Measurements from ENCODE around the gene CPEB3.
A peak's percentile ranks its signal among the peaks of the same experiment; 100 is the strongest.
"Not testable (repeated sequence)": the region's sequence is repeated elsewhere in the genome, so short reads cannot be mapped to it uniquely, and the experiment has no call there.

The CPEB3 gene

DNA sequence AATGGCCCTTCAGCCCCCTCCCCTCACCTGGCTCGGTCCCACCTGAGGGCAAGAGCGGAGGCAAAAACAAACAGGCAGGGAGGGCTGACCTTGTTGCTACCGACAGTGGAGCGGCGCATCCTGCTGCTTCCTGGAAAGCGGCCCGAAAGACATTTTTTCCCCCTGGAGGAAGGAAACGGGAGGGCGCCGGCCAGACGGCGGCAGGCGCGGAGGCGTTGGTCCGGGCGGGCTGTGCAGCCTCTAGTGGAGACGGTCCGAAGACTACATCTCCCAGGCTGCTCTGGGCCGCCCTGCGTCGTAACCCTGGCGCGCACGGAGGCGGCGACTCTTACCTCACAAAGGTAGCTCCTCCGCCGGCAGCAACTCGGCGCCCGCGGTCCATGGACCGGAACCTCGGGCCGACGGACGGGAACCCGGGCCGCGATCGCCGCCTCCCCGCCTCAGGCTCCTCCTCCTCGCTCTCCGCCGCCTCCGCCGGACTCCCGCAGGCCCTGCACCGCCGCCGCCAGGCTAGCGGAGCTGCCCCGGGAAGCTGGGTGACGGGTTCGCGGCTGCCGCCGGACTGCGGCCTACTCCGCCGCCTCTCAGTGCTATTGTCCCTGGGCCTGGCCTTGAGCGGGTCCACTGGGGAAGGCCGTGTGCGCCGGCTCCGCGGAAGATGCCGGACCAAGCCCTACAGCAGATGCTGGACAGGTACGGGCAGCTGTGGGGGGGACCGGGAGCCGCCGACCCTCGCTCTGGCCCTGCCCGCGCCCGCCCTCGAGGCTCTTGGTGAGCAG is at the start of gene CPEB3, which contains the start of gene MARCHF5:
TSS of gene CPEB3 (minus strand) at position 242 of the 779 bp plus-strand sequence. CDS start 50,728 bp downstream, outside the sequence.
TSS of gene MARCHF5 (plus strand) at position 331 of the 779 bp plus-strand sequence. CDS start at position 659, 328 bp downstream.
- DNase-seq (ENCODE audit: low read depth in 2 of 2): peak; percentile 86 to 90

GRCh38 chr10:92329927-92330326 is 39.0 kb upstream of the CPEB3 start:
- not testable (repeated sequence) for DNase-seq (ENCODE audit: low read depth in 2 of 2)

- no peak for DNase-seq (ENCODE audit: low read depth in 2 of 2)
Measured at GRCh38 chr10:92328993-92329392, 38.1 kb upstream of the CPEB3 start.

DNA sequence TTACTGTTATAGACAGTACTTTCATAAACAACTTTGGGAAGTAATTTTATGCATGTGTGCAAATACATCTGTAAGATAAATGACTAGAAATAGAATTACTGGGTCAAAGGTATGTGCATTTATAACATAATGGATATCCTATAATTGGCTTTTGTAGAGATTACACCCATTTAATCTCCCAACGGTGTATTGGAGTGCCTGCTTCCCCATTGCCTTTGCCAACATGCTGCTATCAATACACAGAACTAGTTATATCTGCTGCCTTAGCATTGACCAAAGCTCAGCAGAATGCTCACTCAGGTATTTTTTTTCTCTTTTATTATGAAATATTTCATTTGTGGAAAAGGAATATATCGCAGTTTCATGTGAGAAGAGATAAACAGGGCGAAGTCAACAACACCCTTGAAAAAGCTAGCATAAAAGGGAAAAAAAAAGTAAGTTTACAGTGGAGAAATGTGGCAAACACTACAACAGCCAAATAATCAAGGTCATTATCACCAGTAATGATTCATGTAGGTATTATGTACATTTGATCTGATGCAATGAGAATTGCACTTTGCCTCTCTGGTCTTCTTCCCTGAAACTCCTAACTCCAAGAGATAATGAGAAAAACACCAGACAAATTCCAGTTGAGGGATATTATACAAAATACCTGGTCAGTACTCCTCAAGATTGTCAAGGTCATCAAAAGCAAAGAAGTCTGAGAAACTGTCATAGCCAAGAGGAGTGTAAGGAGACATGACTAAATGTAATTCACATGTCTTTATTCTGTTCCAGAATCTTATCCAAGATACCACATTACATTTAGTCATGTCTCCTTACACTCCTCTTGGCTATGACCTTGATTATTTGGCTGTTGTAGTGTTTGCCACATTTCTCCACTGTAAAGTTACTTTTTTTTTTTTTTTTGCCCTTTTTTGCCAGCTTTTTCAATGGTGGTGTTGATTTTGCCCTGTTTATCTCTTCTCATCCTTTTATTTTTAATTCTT is 36.9 kb upstream of the CPEB3 start:
- no peak for DNase-seq (ENCODE audit: low read depth in 2 of 2)

- DNase-seq (ENCODE audit: low read depth in 2 of 2): no peak
Measured at GRCh38 chr10:92323079-92323478, 32.2 kb upstream of the CPEB3 start.

GRCh38 chr10:92316610-92317009 is 25.7 kb upstream of the CPEB3 start:
- DNase-seq (ENCODE audit: low read depth in 2 of 2): no peak

DNA sequence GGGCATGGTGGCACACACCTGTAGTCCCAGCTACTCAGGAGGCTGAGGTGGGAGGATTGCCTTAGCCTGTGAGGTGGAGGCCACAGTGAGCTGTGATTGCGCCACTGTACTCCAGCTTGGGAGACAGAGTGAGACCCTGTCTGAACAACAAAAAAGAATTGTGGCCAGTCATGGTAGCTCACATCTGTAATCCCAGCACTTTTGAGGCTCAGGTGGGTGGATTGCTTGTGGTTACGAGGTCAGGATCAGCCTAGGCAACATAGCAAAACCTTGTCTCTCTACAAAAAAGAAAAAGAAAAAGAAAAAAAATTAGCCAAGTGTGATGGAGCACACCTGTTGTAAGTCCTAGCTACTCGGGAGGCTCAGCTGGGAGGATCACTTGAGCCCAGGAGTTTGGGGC is 22.9 kb upstream of the CPEB3 start:
- no peak for DNase-seq (ENCODE audit: low read depth in 2 of 2)

DNA sequence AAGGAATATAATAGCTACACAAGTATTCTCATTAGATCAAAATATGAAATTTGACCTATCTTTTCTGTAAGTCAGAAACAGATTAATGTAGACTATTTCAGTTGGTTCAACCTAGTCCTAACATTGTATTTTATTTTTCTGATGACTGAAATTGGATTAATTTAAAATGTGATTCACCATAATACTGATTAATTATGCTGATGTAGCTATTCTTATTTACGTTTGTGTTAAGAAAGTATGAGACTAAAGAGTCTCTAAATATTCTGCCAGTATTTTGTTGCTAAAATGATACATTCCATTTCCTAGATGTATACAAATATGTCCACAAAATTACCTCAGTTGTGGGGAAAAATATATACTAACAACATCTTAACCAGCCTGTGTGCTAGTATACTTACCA is 18.4 kb upstream of the CPEB3 start:
- DNase-seq (ENCODE audit: low read depth in 2 of 2): no peak

DNA sequence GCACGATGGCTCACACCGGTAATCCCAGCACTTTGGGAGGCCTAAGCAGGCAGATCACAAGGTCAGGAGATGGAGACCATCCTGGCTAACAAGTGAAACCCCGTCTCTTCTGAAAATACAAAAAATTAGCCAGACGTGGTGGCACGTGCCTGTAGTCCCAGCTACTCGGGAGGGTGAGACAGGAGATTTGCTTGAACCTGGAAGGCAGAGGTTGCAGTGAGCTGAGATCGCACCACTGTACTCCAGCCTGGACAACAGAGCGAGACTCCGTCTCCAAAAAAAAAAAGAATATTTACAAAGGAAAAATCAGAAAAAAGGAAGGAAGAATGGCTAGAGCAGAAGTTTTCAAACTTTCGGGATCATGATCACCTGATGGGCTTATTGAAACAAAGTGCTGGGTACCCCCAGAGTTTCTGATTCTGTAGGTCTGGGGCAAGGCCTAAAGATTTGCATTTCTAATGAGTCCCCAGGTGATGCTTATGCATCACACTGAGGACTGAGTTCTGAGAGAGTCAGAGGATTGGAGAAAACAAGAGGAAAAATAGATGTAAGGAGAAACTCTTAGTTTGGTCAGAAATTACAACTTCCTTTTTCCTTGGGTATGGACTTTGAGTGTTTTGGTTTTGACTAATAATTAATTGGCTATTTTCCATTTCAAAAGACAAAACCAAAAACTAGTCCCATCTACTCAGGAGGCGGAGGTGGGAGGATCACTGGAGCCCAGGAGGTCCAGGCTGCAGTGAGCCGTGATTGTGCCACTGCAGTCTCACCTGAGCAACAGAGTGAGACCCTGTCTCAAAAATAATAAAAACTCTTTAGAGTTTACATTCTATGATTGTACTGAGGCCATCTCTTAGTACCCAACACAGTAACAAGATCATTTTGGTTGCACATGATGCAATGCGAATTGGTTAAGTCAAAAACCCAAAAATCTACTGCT is 14.5 kb upstream of the CPEB3 start:
- no peak for DNase-seq (ENCODE audit: low read depth in 2 of 2)

DNA sequence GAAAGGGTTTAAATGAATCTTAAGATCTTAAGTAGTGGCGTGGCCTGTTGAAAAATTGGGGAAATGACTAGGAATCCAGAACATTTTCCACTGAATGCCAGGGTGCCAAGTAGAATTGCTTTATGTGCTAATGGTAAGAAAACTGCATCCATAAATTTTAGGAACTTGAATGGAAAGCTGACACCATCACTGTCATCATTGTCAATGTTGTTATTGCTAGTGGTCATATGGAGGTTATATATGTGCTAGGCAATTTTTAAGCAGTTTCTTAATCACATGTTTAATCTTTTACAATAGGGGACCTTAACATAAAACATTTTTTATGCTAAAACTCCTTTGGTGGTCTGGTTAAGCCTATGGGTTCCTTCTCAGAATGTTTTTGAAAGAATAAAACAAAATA is 13.2 kb upstream of the CPEB3 start:
- no peak for DNase-seq (ENCODE audit: low read depth in 2 of 2)

DNA sequence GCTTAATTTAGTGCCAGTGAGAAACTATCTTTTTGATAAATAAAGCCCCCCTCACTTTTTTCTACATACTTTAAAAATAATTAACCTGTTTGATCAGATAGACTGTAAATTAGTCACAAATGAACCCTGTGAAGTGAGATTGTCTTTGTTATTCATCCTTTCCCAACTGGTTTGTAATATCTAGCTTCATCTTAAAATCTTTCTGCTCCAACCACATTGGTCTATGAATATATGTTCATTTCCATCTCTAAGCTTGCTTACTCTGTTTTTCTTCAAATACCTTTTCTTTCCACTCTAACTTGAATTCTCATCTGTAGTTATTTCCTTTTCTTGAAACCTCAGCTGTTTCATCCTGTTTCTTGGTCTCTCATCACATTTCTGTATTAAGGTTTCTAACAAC is 12.2 kb upstream of the CPEB3 start:
- DNase-seq (ENCODE audit: low read depth in 2 of 2): no peak

GRCh38 chr10:92298487-92298886 is 7.6 kb upstream of the CPEB3 start:
- DNase-seq (ENCODE audit: low read depth in 2 of 2): no peak

DNA sequence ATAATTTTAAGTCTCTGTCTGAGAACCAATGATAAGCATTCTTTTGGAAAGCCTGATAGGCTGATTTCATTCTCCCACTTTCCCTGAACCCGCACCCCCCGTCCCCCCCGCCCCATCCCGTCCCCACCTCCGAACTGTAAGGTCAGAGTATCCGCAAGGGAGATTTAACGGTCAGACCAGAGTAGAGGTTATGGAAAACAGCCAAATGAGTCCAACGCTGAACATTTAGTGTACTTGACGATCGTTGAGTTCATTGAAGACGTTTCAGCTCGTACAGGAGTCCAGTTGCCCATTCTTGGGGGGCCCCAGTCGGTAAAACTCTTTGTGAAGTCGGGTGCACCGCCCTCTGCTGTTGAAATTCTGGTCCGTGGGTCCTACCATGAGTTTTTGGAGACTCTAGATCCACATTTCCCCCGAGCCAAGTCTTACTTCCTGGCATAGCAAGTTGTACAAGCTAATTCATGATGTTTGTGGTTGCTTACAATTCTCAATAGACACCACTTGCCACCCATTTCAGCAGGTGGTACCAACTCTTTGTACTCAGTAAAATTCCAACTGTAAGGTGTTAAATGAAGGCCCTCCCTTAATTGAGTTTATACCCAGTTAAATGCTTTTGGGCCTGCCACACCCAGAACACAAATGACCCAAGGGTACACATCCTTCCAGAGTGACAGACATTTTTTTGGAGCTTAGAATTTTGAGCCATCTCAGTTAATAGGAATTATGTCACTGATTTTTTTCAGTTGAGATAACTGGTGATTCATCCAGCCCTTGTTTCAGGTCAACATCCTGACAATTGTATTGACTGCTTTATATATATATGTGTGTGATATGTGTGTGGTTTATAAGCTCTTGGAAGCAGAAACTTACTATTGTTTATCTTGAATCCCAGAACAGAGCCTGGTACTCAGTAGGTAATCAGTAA is 1.3 kb upstream of the CPEB3 start:
- DNase-seq (ENCODE audit: low read depth in 2 of 2): peak; percentile 17 to 36

DNA sequence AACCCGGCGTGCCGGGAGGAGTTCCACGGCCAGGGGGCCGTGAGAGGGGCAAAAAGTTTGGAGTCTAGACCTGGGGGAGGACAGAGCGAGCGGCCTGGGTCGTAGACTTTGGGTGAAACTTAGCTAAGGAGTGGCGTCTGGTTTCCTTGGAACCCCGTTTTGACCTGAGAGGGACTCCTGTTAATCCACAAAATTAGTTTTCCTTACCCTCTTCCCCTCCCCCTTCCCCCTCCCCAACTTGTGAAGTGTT is 663 bp upstream of the CPEB3 start:
- DNase-seq (ENCODE audit: low read depth in 2 of 2): no peak

- DNase-seq (ENCODE audit: low read depth in 2 of 2): peak in 1 of 2 donors; percentile 2
Measured at GRCh38 chr10:92290076-92290836, 622 bp downstream of the CPEB3 start.

DNA sequence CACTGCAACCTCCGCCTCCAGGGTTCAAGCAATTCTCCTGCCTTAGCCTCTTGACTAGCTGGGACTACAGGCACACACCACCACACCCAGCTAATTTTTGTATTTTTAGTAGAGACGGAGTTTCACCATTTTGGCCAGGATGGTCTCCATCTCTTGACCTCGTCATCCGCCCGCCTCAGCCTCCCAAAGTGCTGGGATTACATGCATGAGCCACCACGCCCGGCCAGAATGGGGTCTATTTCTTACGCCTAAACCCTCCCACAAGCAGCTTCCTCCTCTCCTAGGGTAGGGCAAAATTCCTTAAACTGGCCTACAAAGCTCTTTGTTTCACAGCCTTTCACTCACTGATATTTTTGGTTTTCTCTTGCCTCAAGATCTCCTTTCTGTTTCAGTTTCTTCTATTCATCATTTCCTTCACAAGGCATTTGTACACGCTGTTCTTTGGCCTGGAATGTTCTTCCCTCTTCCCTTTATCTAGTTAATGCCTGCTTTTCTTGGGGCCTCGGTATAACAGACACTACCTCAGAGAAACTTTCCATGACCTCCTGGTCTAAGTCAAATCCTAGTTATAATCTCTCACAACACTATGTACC is 6.7 kb downstream of the CPEB3 start:
- no peak for DNase-seq (ENCODE audit: low read depth in 2 of 2)

GRCh38 chr10:92278996-92279696 is 11.7 kb downstream of the CPEB3 start:
- DNase-seq (ENCODE audit: low read depth in 2 of 2): no peak

- no peak for DNase-seq (ENCODE audit: low read depth in 2 of 2)
Measured at GRCh38 chr10:92274071-92274470, 16.8 kb downstream of the CPEB3 start.

- DNase-seq (ENCODE audit: low read depth in 2 of 2): no peak
Measured at GRCh38 chr10:92268748-92269147, 22.1 kb downstream of the CPEB3 start.

All from stimulated activated CD4-positive, alpha-beta T cell treated with anti-CD3 and anti-CD28 coated beads, Interleukin-15, amount 100 ng/mL, for 48 hours (primary cell).